Esophagus muscularis mucosa (tissue), 3 donors: ENCODE data around the gene ZNF618.

Experiments used
- CTCF ChIP-seq, 3 experiments: fragments of 200-600 bp in 2 of 3; fragments of 450-650 bp in 1 of 3; sonication (generic) in 2 of 3; IDR thresholded peaks; one replicate each; pipeline ENCODE4 v1.5.1; 2017 to 2019; ENCODE audit warnings: antibody characterized with exemption in 3 of 3, mild to moderate bottlenecking in 2 of 3, moderate library complexity in 1 of 3
- POLR2A ChIP-seq: fragments of 450-650 bp; IDR thresholded peaks from one replicate; pipeline ENCODE4 v1.6.1; 2017; ENCODE audit warnings: antibody characterized with exemption, moderate library complexity, mild to moderate bottlenecking, low read depth
- POLR2AphosphoS5 ChIP-seq, 2 donors: sonication (generic); formaldehyde crosslinking; IDR thresholded peaks; one replicate each; pipeline ENCODE4 v1.6.1; 2017; ENCODE audit warnings: antibody characterized with exemption in 2 of 2

- TF ChIP-seq POLR2A: no peak
- no peak for TF ChIP-seq CTCF (IDR thresholded peaks at IDR 0.05)
- no peak for TF ChIP-seq POLR2AphosphoS5 (IDR thresholded peaks at IDR 0.05)
These were observed 162.7 kb downstream of the ZNF618 start for GRCh38 chr9:114038724-114039313.
